OCI-LY7 (cell line): ENCODE data around the gene ZNF419. TPM values are rescaled to one million over a fixed set of nuclear protein-coding genes. Genes with fewer than 3 reads are reported as not detected.

Experiments
- BruUV-seq: library from RNA; stranded (reverse); fragments of 400-500 nt; replicated peaks from 2 replicates; lab custom pipeline; 2021; lab: Mats Ljungman, UMichigan
- CTCF ChIA-PET: fragments of 300-600 bp; sonication (Branson Sonifier 250); formaldehyde crosslinking; loops from one replicate; lab custom pipeline; 2022; ENCODE audit warnings: antibody characterized with exemption; ENCODE audit not compliant: unreplicated experiment; lab: Charles Lee
- POLR2A ChIA-PET: fragments of 300-600 bp; sonication (Branson Sonifier 250); formaldehyde crosslinking; loops from one replicate; lab custom pipeline; 2022; ENCODE audit warnings: antibody characterized with exemption; lab: Charles Lee
- DNase-seq: peaks from one replicate; pipeline ENCODE4 v3.0.0-alpha.2; 2015; ENCODE audit warnings: low spot score
- H2AFZ ChIP-seq: fragments of 200-600 bp; sonication (generic), shearing (Covaris generic); 2 replicates; pipeline ENCODE4 v1.6.1; 2014; ENCODE audit warnings: mild to moderate bottlenecking, antibody characterized with exemption, low read length, moderate library complexity
- H3K27ac ChIP-seq: fragments of 200-600 bp; sonication (generic); 2 replicates; pipeline ENCODE4 v1.5.1; 2014; ENCODE audit warnings: mixed run types, low read depth, mild to moderate bottlenecking, moderate library complexity, low read length, inconsistent platforms; ENCODE audit not compliant: poor library complexity, severe bottlenecking
- H3K36me3 ChIP-seq: fragments of 200-600 bp; sonication (generic); 2 replicates; pipeline ENCODE4 v1.6.1; 2014; ENCODE audit warnings: mild to moderate bottlenecking, antibody characterized with exemption, low read length, moderate library complexity, mixed read lengths; ENCODE audit not compliant: insufficient read depth
- H3K4me1 ChIP-seq: fragments of 200-600 bp; sonication (generic); 2 replicates; pipeline ENCODE4 v1.5.1; 2014; ENCODE audit warnings: mild to moderate bottlenecking, low read length; ENCODE audit not compliant: insufficient read depth, poor library complexity, severe bottlenecking
- H3K4me2 ChIP-seq: fragments of 200-600 bp; sonication (generic); 2 replicates; pipeline ENCODE4 v1.6.1; 2014; ENCODE audit warnings: mild to moderate bottlenecking, low read length
- H3K4me3 ChIP-seq: fragments of 200-600 bp; sonication (generic); 2 replicates; pipeline ENCODE4 v1.5.1; 2014; ENCODE audit warnings: mild to moderate bottlenecking, low read depth, low read length; ENCODE audit not compliant: poor library complexity, severe bottlenecking
- H3K79me2 ChIP-seq: fragments of 200-600 bp; sonication (generic); 2 replicates; pipeline ENCODE4 v1.6.1; 2016; ENCODE audit warnings: low read depth, mild to moderate bottlenecking, low read length, moderate library complexity, mixed read lengths; ENCODE audit not compliant: insufficient read depth
- H3K9me2 ChIP-seq: fragments of 200-600 bp; sonication (generic); 2 replicates; pipeline ENCODE4 v1.6.1; 2016; ENCODE audit warnings: mild to moderate bottlenecking, low read length, mixed read lengths; ENCODE audit not compliant: insufficient read depth
- H3K9me3 ChIP-seq: fragments of 200-600 bp; sonication (generic); 2 replicates; pipeline ENCODE4 v1.6.1; 2014; ENCODE audit warnings: mild to moderate bottlenecking, mixed run types, low read length, mixed read lengths
- H4K20me1 ChIP-seq: fragments of 200-600 bp; sonication (generic); 2 replicates; pipeline ENCODE4 v1.6.1; 2014; ENCODE audit warnings: mild to moderate bottlenecking, antibody characterized with exemption, low read length, moderate library complexity, mixed read lengths; ENCODE audit not compliant: insufficient read depth
- CTCF ChIP-seq: fragments of 200-600 bp; sonication (generic); conservative IDR thresholded peaks from 2 replicates; pipeline ENCODE4 v1.5.1; 2014; ENCODE audit warnings: mild to moderate bottlenecking, antibody characterized with exemption, low read length, moderate library complexity, mixed read lengths
- EZH2phosphoT487 ChIP-seq: fragments of 200-600 bp; sonication (generic); IDR thresholded peaks from 2 replicates; pipeline ENCODE4 v1.6.1; 2018; ENCODE audit warnings: low read depth, borderline replicate concordance, mild to moderate bottlenecking, mixed run types, antibody characterized with exemption, low read length, moderate library complexity, mixed read lengths
- intact Hi-C: fragments of 100-400 bp; cut with micrococcal nuclease; formaldehyde crosslinking; loops from one replicate; pipeline ENCODE4 v1.10.0; 2022; ENCODE audit not compliant: unreplicated experiment
- total RNA-seq, 2 experiments: library from RNA; depleted of rRNA in 1 of 2; stranded (reverse); fragments of >200 nt in 1 of 2; shearing (Covaris generic) in 1 of 2; gene quantifications; 2 replicates each; pipeline ENCODE4 v1.2.3, GENCODE V29; 2014 to 2022

ZNF419 gene
- total RNA-seq, 2 experiments from 2014 or later, result 5.0 to 6.7 TPM

- peak; percentile 74 for DNase-seq
- Histone ChIP-seq H3K4me2 (no peak overlapping the region), H3K79me2 (no peaks in the 10 kb centered on the region), H3K9me3 (no peaks in the 10 kb centered on the region), H3K9me2 (no peaks in the 10 kb centered on the region), H3K4me3 (no peak overlapping the region), H2AFZ (no peak overlapping the region), H3K4me1 (no peaks in the 10 kb centered on the region), H3K36me3 (no peaks in the 10 kb centered on the region), H3K27ac (no peak overlapping the region), H4K20me1 (no peaks in the 10 kb centered on the region)
- POLR2A ChIA-PET, result interaction anchor here (0.7 kb wide), 1 partner anchor 381 kb away, joined by 6 read pairs; no protein-coding TSS in a partner anchor
- peak; percentile 93 for TF ChIP-seq CTCF
- TF ChIP-seq EZH2phosphoT487, result no peak
- intact Hi-C loops, result loop anchor here (5.0 kb wide), 1 partner anchor 364 kb away; no protein-coding TSS in a partner anchor
- CTCF ChIA-PET, result no interaction called here
- BruUV-seq, result no TSS peak
Observed at GRCh38 chr19:57465680-57466381, 21.7 kb upstream of the ZNF419 start.

GRCh38 chr19:57466489-57466888, 21.1 kb upstream of the ZNF419 start:
- H3K36me3 ChIP-seq, result no peaks in the 10 kb centered on the region
- no peak overlapping the region for H3K27ac ChIP-seq
- BruUV-seq, result no TSS peak
- no peak for TF ChIP-seq EZH2phosphoT487
- no peak for TF ChIP-seq CTCF
- no peaks in the 10 kb centered on the region for H4K20me1 ChIP-seq
- no peaks in the 10 kb centered on the region for H3K9me2 ChIP-seq
- H3K4me2 ChIP-seq, result no peak overlapping the region
- H3K4me1 ChIP-seq, result no peaks in the 10 kb centered on the region
- no peak overlapping the region for H2AFZ ChIP-seq
- intact Hi-C loops, result loop anchor here (5.0 kb wide), 1 partner anchor 364 kb away; no protein-coding TSS in a partner anchor
- POLR2A ChIA-PET, result no interaction called here
- H3K79me2 ChIP-seq, result no peaks in the 10 kb centered on the region
- no peak for DNase-seq
- CTCF ChIA-PET, result no interaction called here
- no peaks in the 10 kb centered on the region for H3K9me3 ChIP-seq
- no peak overlapping the region for H3K4me3 ChIP-seq

- Histone ChIP-seq H3K9me2 (no peaks in the 10 kb centered on the region), H3K27ac (no peak overlapping the region), H2AFZ (no peak overlapping the region), H3K9me3 (peaks cover 27% of the 10 kb centered on the region), H3K36me3 (0 out of 2 replicates have a peak, but pooled peaks cover 5% of the 10 kb centered on the region), H3K4me1 (peaks cover 17% of the 10 kb centered on the region), H3K79me2 (no peaks in the 10 kb centered on the region), H3K4me3 (no peak overlapping the region), H4K20me1 (no peaks in the 10 kb centered on the region), H3K4me2 (peak overlapping the region; percentile 16; the same call in 1 of the 2 replicates)
- BruUV-seq, result no TSS peak
- CTCF ChIA-PET, result no interaction called here
- TF ChIP-seq EZH2phosphoT487 (no peak), CTCF (no peak)
- intact Hi-C loops, result no loop called here
- POLR2A ChIA-PET, result no interaction called here
- no peak for DNase-seq
Observed at GRCh38 chr19:57473646-57474045, 13.9 kb upstream of the ZNF419 start.
